Adrenal gland (tissue), 12 donors: Measurements from ENCODE around the gene GNAO1. TPM values are rescaled to one million over a fixed set of nuclear protein-coding genes. Genes with fewer than 3 reads are reported as not detected.

Source experiments
- DNase-seq, 7 donors: peaks; one replicate each; pipeline ENCODE4 v3.0.0-alpha.2; 2019 to 2020
- H3K27ac ChIP-seq, 5 donors: fragments of 200-600 bp; sonication (generic) in 4 of 5; 1 replicate in 3 of 5; 2 replicates in 2 of 5; pipeline versions ENCODE4 v1.5.1 to v1.8.0; 2016 to 2020; ENCODE audit warnings: mild to moderate bottlenecking in 1 of 5
- H3K27me3 ChIP-seq: fragments of 200-600 bp; 2 replicates; pipeline ENCODE4 v1.8.0; 2021
- H3K36me3 ChIP-seq, 2 donors: fragments of 200-600 bp; replicated peaks in 1 of 2; 1 replicate in 1 of 2; 2 replicates in 1 of 2; pipeline versions ENCODE4 v1.5.1 to v1.8.0; 2018 to 2022
- H3K4me1 ChIP-seq, 2 donors: fragments of 200-600 bp; replicated peaks in 1 of 2; 1 replicate in 1 of 2; 2 replicates in 1 of 2; pipeline versions ENCODE4 v1.5.1 to v1.8.0; 2018 to 2021
- H3K4me3 ChIP-seq, 4 donors: fragments of 200-600 bp; sonication (generic) in 3 of 4; one replicate each; pipeline ENCODE4 v1.5.1; 2016 to 2018
- H3K9me3 ChIP-seq, 3 donors: fragments of 200-600 bp; sonication (generic) in 1 of 3; replicated peaks in 1 of 3; 1 replicate in 2 of 3; 2 replicates in 1 of 3; pipeline versions ENCODE4 v1.5.1 to v1.8.0; 2016 to 2021
- POLR2A ChIP-seq, 2 donors: fragments of 450-650 bp; IDR thresholded peaks; one replicate each; pipeline ENCODE4 v1.6.1; 2017; ENCODE audit warnings: antibody characterized with exemption in 2 of 2, mild to moderate bottlenecking in 2 of 2, moderate library complexity in 1 of 2
- WGBS, 4 donors: extraction: QIAGEN DNeasy Blood & Tissue Kit in 2 of 4; methylation state at CpG; one replicate each; pipeline versions ENCODE4 v1.1.5 to v1.1.7; 2013 to 2017; 5-methylcytosine and 5-hydroxymethylcytosine counted together
- intact Hi-C, 2 donors: fragments of 100-400 bp; cut with DNase I; formaldehyde crosslinking; loops; one replicate each; pipeline versions ENCODE4 v1.14.1 to v1.15.0; 2022 to 2023
- polyA plus RNA-seq, 3 donors: library from polyadenylated mRNA; stranded (reverse); fragments of 200-250 nt in 2 of 3; fragments of 350-450 nt in 1 of 3; fragmentation: Illumina TruSeq in 1 of 3; extraction: RNeasy Lipid Tissue Mini Kit (QIAGEN cat#74804) in 1 of 3; gene quantifications; one replicate each; pipeline ENCODE4 v1.2.3, GENCODE V29; 2013 to 2014
- total RNA-seq, 9 donors: library from RNA; depleted of rRNA in 4 of 9; stranded (reverse); fragments of >200 nt in 4 of 9; fragments of 120-200 nt in 1 of 9; fragmentation: NEBNext Ultra II Directional in 1 of 9; extraction: Animal tissue kit (Norgen Biotek cat#: 25700) in 1 of 9; gene quantifications; one replicate each; pipeline versions ENCODE4 v1.1.0 to v1.2.4, GENCODE V29; 2013 to 2023
- TF ChIP-seq, protein P1 (sequence below), 6 experiments: fragments of 450-650 bp in 4 of 6; fragments of 200-600 bp in 2 of 6; sonication (generic) in 1 of 6; IDR thresholded peaks; 1 replicate in 5 of 6; 2 replicates in 1 of 6; pipeline versions ENCODE4 v1.5.1 to v1.8.0; 2016 to 2021; ENCODE audit warnings: antibody characterized with exemption in 6 of 6, mild to moderate bottlenecking in 2 of 6, moderate library complexity in 1 of 6
- donor health status: healthy with polysubstance abuse.
- donor health status: Bipolar disorder and iron deficiency.
- donor health status: DM: yes; HTN: yes; CAD: no.
- donor health status: DM: no; HTN: no; CAD: no.
- donor health status: DM: no; HTN: no; CAD: no.
- donor health status: DM: yes; HTN: yes; CAD: no.

The GNAO1 gene
- total and polyA plus RNA-seq, 12 donors = 1.8 to 36.6 (median 5.9) TPM

DNA sequence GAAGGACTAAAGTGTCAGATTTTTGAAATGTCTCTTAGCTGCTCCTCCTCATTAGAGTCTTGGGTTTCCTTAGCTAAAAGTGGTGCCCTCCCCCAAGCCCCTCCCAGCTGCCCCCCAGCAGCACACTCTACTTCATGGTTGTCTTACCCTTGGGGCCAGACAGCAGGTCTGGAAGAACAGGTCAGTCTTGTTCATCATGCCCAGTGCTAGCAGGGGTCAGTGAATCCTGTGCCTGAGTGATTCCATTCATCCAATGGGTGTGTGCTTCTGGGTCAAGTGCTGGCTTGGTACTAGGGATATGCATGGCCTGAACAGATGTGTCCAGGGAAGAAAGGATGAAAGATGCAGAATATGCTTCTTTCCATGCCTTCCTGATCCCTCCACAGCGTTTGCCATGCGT, 93.2 kb downstream of the GNAO1 start:
- no peaks in the 10 kb centered on the region for H3K27me3 ChIP-seq
- TF ChIP-seq, protein P1, sequence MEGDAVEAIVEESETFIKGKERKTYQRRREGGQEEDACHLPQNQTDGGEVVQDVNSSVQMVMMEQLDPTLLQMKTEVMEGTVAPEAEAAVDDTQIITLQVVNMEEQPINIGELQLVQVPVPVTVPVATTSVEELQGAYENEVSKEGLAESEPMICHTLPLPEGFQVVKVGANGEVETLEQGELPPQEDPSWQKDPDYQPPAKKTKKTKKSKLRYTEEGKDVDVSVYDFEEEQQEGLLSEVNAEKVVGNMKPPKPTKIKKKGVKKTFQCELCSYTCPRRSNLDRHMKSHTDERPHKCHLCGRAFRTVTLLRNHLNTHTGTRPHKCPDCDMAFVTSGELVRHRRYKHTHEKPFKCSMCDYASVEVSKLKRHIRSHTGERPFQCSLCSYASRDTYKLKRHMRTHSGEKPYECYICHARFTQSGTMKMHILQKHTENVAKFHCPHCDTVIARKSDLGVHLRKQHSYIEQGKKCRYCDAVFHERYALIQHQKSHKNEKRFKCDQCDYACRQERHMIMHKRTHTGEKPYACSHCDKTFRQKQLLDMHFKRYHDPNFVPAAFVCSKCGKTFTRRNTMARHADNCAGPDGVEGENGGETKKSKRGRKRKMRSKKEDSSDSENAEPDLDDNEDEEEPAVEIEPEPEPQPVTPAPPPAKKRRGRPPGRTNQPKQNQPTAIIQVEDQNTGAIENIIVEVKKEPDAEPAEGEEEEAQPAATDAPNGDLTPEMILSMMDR (IDR thresholded peaks at IDR 0.05) = no peak
- no peak for TF ChIP-seq POLR2A (IDR thresholded peaks at IDR 0.05)
- H3K9me3 ChIP-seq = no peaks in the 10 kb centered on the region
- no peak overlapping the region for H3K4me3 ChIP-seq
- no peak for DNase-seq
- WGBS, 4 donors = 83 to 93% (median 87%) methylated on average over 2 of the region's 2 CpGs
- no peaks in the 10 kb centered on the region for H3K36me3 ChIP-seq
- no peaks in the 10 kb centered on the region for H3K4me1 ChIP-seq
- H3K27ac ChIP-seq = no peak overlapping the region
- intact Hi-C loops = no loop called here

DNA sequence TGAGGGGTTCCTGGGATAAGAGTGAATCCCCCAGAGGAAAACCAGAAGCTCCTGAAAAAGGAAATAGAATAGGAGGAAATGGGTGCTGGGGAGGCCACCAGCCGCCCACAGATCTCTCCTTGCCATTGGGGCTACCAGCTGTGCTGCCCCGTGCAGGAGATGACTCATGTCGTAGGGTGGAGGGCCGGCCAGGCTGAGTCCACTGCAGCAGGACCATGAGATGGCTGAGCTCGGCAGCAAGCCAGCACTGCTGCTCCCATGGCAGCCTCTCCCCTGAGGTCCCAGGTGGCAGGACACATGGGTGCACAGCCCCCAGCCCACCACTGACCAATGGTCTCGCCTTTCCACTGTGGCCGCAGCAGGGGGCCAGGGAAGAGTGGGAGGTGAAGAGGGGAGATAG, 95.5 kb downstream of the GNAO1 start:
- Histone ChIP-seq H3K27me3 (no peaks in the 10 kb centered on the region), H3K4me1 (no peaks in the 10 kb centered on the region), H3K27ac (no peak overlapping the region), H3K4me3 (no peak overlapping the region), H3K36me3 (no peaks in the 10 kb centered on the region), H3K9me3 (no peaks in the 10 kb centered on the region)
- WGBS, 4 donors = 66 to 74% (median 68%) methylated on average over 4 to 7 of the region's 7 CpGs
- TF ChIP-seq, protein P1 (IDR thresholded peaks at IDR 0.05) = no peak
- TF ChIP-seq POLR2A (IDR thresholded peaks at IDR 0.05) = no peak
- intact Hi-C loops = no loop called here
- no peak for DNase-seq

DNA sequence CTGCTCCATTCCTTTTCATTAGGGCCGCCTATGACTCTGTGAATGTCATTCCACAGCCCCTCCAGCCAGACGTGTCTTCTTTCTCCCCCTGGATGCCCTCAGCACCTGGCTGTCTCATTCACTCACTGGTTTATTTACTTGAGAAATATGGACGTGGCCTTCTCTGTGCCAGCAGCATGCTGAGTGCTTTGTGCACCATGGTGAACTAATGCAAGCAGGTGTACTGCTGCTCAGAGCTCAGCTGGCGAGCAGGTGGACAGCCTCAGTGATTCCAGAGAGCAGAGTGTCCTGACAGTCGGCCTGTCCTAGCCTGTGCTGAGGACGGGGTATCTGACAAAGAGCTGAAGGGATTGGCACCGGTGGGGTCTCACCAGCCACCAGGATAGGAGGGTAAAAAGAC, 96.7 kb downstream of the GNAO1 start:
- no peaks in the 10 kb centered on the region for H3K4me1 ChIP-seq
- H3K4me3 ChIP-seq = no peak overlapping the region
- H3K36me3 ChIP-seq = no peaks in the 10 kb centered on the region
- intact Hi-C loops = no loop called here
- WGBS, 4 donors = 69 to 83% (median 78%) methylated on average over 7 of the region's 7 CpGs
- DNase-seq = no peak
- TF ChIP-seq POLR2A (IDR thresholded peaks at IDR 0.05) = no peak
- TF ChIP-seq, protein P1 (IDR thresholded peaks at IDR 0.05) = no peak
- no peaks in the 10 kb centered on the region for H3K27me3 ChIP-seq
- H3K9me3 ChIP-seq = no peaks in the 10 kb centered on the region
- H3K27ac ChIP-seq = no peak overlapping the region

DNA sequence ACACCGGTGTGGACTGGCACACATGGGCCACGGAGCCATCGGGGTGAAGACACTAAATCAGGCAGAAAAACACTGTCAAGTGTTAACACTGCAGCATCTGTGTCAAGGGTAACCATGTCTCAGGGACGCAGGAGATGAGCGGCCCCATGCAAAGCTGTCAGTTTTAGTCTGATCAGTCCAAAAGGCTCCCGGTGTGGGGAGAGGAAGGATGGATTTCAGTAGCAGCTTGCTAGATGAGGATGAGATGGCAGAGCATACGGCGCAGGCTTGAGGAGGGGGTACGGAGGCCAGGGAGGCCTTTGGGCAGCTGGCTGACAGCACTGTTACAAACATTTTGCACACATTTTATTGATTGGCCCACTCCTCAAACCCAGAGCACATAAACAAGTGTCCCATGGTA, 98.1 kb downstream of the GNAO1 start:
- intact Hi-C loops = no loop called here
- no peaks in the 10 kb centered on the region for H3K9me3 ChIP-seq
- no peak for TF ChIP-seq POLR2A (IDR thresholded peaks at IDR 0.05)
- TF ChIP-seq, protein P1 (IDR thresholded peaks at IDR 0.05) = no peak
- no peak overlapping the region for H3K4me3 ChIP-seq
- no peak overlapping the region for H3K27ac ChIP-seq
- DNase-seq = no peak
- no peaks in the 10 kb centered on the region for H3K27me3 ChIP-seq
- WGBS, 4 donors = 59 to 83% (median 70%) methylated on average over 9 of the region's 9 CpGs
- H3K36me3 ChIP-seq = no peaks in the 10 kb centered on the region
- H3K4me1 ChIP-seq = no peaks in the 10 kb centered on the region
